ENCODE data around the gene CEP55.

The CEP55 gene

DNA sequence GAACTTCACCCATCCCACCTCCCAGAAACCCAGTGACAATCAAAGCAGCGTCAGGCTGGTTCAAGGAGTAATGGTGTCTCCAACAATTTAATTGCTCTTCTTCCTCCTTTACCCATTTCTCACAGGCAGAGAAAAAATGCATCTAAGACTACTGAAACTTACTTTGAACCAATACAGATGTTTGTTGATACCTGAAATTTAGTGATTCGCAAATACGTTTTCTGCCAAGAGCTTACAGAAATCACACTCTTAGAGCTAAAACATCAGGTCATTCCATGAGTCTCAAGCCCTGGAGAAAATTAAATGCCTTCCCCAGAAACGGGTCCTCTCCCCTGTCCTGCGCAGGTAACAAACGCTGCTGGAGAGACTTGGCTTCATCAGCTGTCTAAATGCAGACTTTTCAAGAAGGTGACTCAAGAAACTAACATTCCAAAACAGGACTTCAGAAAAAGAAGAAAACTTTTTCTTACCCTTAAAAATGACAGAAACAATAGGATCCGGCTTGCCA, 14.7 kb upstream of the CEP55 start:
- FAIRE-seq (no peak), DNase-seq (ENCODE audit: insufficient read length, low spot score) (no peak)
- TF ChIP-seq, protein P1, sequence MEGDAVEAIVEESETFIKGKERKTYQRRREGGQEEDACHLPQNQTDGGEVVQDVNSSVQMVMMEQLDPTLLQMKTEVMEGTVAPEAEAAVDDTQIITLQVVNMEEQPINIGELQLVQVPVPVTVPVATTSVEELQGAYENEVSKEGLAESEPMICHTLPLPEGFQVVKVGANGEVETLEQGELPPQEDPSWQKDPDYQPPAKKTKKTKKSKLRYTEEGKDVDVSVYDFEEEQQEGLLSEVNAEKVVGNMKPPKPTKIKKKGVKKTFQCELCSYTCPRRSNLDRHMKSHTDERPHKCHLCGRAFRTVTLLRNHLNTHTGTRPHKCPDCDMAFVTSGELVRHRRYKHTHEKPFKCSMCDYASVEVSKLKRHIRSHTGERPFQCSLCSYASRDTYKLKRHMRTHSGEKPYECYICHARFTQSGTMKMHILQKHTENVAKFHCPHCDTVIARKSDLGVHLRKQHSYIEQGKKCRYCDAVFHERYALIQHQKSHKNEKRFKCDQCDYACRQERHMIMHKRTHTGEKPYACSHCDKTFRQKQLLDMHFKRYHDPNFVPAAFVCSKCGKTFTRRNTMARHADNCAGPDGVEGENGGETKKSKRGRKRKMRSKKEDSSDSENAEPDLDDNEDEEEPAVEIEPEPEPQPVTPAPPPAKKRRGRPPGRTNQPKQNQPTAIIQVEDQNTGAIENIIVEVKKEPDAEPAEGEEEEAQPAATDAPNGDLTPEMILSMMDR (IDR thresholded peaks at IDR 0.05; ENCODE audit: insufficient read depth, missing control alignments) = no peak

- FAIRE-seq (no peak), DNase-seq (ENCODE audit: insufficient read length, low spot score) (peak; percentile 46)
- TF ChIP-seq, protein P1 (IDR thresholded peaks at IDR 0.05; ENCODE audit: insufficient read depth, missing control alignments) = peak; percentile 79
Observed at GRCh38 chr10:93482145-93482834, 14.1 kb upstream of the CEP55 start, which contains the start of gene MYOF. Gene MYOF, minus strand, starts transcription at chr10:93482334. Its CDS starts 140 bp downstream, at chr10:93482194.

DNA sequence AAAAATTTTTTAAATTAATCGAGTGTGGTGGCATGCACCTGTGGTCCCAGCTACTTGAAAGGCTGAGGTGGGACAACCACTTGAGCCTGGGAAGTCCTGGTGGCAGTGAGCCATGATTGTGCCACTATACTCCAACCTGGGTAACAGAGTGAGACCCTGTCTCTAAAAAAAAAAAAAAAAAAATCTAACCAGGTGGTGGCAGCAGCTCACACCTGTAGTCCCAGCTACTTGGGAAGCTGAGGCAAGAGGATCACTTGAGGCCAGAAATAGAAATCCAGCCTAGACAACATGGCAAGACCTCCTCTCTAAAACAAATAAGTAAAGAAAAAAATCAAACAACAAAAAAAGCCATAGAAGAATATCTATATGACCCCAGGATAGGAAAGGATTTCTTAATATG, 10.7 kb upstream of the CEP55 start:
- TF ChIP-seq, protein P1 (IDR thresholded peaks at IDR 0.05; ENCODE audit: insufficient read depth, missing control alignments) = peak; percentile 16

DNA sequence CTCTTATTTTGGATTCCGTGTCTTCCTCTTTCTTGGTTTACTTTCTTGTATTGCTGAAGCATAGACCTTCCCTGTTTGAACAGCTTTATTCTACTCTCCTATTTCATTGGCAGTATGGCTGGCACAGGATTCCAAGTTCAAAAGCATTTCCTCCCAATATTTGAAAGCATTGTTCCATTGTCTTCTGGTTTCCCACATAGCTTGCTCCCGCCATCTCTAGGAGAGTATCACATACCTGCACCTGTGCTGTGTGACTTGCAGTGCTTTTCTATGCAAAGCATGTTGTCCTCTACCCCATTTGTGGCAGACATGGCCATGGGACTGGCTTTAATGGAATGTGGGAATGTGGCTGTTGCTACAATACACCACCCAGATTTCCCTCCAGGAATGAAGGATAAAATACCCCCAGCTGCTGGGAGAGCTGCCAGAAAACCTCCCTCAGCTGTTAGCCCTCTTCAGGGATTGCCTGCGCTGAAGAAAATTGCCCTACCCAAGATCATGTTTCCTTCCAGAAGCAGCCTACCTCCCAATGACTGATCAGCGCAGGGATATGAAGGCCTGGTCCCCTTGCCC, 7.4 kb upstream of the CEP55 start:
- TF ChIP-seq, protein P1 (IDR thresholded peaks at IDR 0.05; ENCODE audit: insufficient read depth, missing control alignments) = no peak
- DNase-seq (ENCODE audit: insufficient read length, low spot score) (no peak), FAIRE-seq (no peak)

More for the DNA sequence above, 10.7 kb upstream of the CEP55 start:
- DNase-seq (ENCODE audit: insufficient read length, low spot score) (no peak), FAIRE-seq (no peak)

- FAIRE-seq = no peak
- TF ChIP-seq, protein P1 (IDR thresholded peaks at IDR 0.05; ENCODE audit: insufficient read depth, missing control alignments) = no peak
- no peak for DNase-seq (ENCODE audit: insufficient read length, low spot score)
Observed at GRCh38 chr10:93491602-93492121, 4.8 kb upstream of the CEP55 start.

- TF ChIP-seq, protein P1 (IDR thresholded peaks at IDR 0.05; ENCODE audit: insufficient read depth, missing control alignments) = no peak
- DNase-seq (ENCODE audit: insufficient read length, low spot score) = no peak
- no peak for FAIRE-seq
Observed at GRCh38 chr10:93493162-93493561, 3.2 kb upstream of the CEP55 start.

DNA sequence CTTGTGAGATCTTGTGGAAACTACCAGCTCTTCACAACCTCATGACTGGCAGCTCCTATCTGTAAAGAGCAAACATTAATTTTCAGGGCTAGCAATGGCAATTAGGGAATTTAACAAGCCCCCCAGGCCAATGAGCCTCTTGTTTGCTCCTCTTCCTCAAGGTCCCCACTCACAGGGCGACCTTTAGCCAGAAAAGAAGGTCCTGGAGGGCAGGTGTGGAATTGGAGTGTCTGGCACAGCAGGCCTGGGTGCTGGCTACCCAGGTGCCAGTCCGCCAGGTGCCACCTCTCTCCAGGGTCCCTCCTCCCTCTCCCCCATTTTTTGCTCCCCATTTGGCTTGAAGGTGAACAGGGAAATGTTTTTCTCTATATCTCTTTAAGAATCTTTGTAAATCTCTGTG, 1.9 kb upstream of the CEP55 start:
- TF ChIP-seq, protein P1 (IDR thresholded peaks at IDR 0.05; ENCODE audit: insufficient read depth, missing control alignments) = no peak
- no peak for FAIRE-seq

More for the DNA sequence above, 1.9 kb upstream of the CEP55 start:
- DNase-seq (ENCODE audit: insufficient read length, low spot score) = no peak
